MM.1S (cell line): Measurements from ENCODE around the gene PXMP2.

Experiments used
- DNase-seq: peaks from one replicate; pipeline ENCODE4 v3.0.0-alpha.2; 2015
- H2AFZ ChIP-seq: fragments of 300-600 bp; sonication (generic); 2 replicates; pipeline ENCODE4 v1.6.0; 2016; ENCODE audit warnings: antibody characterized with exemption, low read length
- H3F3A ChIP-seq: fragments of 300-600 bp; sonication (generic); 2 replicates; pipeline ENCODE4 v1.6.1; 2016; ENCODE audit warnings: mild to moderate bottlenecking, antibody characterized with exemption, low read length, moderate library complexity, mixed read lengths; ENCODE audit not compliant: insufficient read depth
- H3K27ac ChIP-seq: fragments of 300-600 bp; sonication (generic); 2 replicates; pipeline ENCODE4 v1.5.1; 2016; ENCODE audit warnings: mild to moderate bottlenecking, low read length
- H3K27me3 ChIP-seq: fragments of 300-600 bp; sonication (generic); replicated peaks from 2 replicates; pipeline ENCODE4 v1.6.0; 2016; ENCODE audit warnings: low read length; ENCODE audit not compliant: insufficient read depth
- H3K36me3 ChIP-seq: fragments of 300-600 bp; sonication (generic); replicated peaks from 2 replicates; pipeline ENCODE4 v1.6.1; 2016; ENCODE audit warnings: mild to moderate bottlenecking, low read length, mixed read lengths; ENCODE audit not compliant: insufficient read depth
- H3K4me1 ChIP-seq: fragments of 300-600 bp; sonication (generic); 2 replicates; pipeline ENCODE4 v1.6.1; 2016; ENCODE audit warnings: low read length, mixed read lengths
- H3K4me2 ChIP-seq: fragments of 300-600 bp; sonication (generic); 2 replicates; pipeline ENCODE4 v1.6.0; 2016; ENCODE audit warnings: low read depth, low read length
- H3K4me3 ChIP-seq: fragments of 300-600 bp; sonication (generic); 2 replicates; pipeline ENCODE4 v1.5.1; 2016; ENCODE audit warnings: low read length, mixed read lengths
- H3K79me2 ChIP-seq: fragments of 300-600 bp; sonication (generic); 2 replicates; pipeline ENCODE4 v1.6.1; 2016; ENCODE audit warnings: mixed run types, low read length, mixed read lengths
- H3K9ac ChIP-seq: fragments of 300-600 bp; sonication (generic); 2 replicates; pipeline ENCODE4 v1.6.1; 2016; ENCODE audit warnings: low read length, mixed read lengths
- H3K9me2 ChIP-seq: fragments of 300-600 bp; sonication (generic); replicated peaks from 2 replicates; pipeline ENCODE4 v1.6.1; 2016; ENCODE audit warnings: mild to moderate bottlenecking, low read length, mixed read lengths; ENCODE audit not compliant: insufficient read depth
- H3K9me3 ChIP-seq: fragments of 300-600 bp; sonication (generic); replicated peaks from 2 replicates; pipeline ENCODE4 v1.6.1; 2016; ENCODE audit warnings: mild to moderate bottlenecking, low read length, mixed read lengths; ENCODE audit not compliant: insufficient read depth
- H4K20me1 ChIP-seq: fragments of 300-600 bp; sonication (generic); 2 replicates; pipeline ENCODE4 v1.6.1; 2016; ENCODE audit warnings: mild to moderate bottlenecking, low read length, moderate library complexity, mixed read lengths; ENCODE audit not compliant: insufficient read depth
- EZH2 ChIP-seq: fragments of 300-600 bp; sonication (generic); optimal IDR thresholded peaks from 2 replicates; pipeline ENCODE3; 2017; ENCODE audit warnings: low read depth, mild to moderate bottlenecking, antibody characterized with exemption, low read length, mixed read lengths
- EZH2phosphoT487 ChIP-seq: fragments of 300-600 bp; sonication (generic); IDR thresholded peaks from 2 replicates; pipeline ENCODE4 v1.6.1; 2018; ENCODE audit warnings: antibody characterized with exemption, low read length
- TF ChIP-seq, protein P1 (sequence below): fragments of 300-600 bp; sonication (generic); IDR thresholded peaks from 2 replicates; pipeline ENCODE4 v1.5.1; 2016; ENCODE audit warnings: antibody characterized with exemption, low read length, mixed read lengths

The PXMP2 gene

DNA sequence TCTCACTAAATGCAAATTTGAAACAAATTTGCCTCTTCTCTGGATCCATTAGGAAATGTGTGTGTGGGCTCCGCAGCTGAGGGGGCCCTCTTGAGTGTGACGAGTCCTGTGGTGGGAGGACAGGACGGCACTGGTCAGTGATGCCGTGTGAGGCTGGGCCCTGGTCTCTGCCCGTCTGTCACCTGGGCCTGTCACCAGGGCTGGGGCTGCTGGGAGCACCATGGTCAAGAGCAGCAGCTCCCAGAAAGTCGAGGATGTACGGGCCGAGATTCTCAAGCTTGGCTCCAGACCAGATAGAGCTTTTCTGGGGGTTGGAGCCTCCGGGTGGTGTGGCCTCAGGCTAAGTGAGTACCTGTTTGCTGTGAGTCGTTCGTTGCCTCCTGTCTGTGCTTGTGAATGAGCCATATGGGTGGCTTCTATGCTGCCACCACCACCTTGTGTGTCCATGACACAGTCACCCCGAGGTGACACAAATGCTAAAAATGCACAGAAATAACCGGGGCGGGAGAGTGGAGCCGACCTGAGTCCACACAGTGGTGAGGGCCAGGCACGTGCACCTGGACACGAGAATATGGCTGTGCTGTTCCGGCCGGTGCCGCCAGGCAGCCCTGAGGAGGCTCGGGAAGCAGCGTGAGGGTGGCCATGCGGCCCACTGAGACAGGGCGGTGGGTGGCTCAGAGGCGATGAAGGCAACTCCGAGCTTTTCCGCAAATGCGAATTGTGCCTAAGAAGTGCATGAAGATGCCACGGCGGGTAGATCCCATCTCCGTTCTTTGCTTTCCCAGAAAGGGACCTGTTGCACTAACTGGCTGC lies 32.0 kb downstream of the PXMP2 start:
- Histone ChIP-seq H3K79me2 (peaks cover 5% of the 10 kb centered on the region; the same call in 1 of the 2 replicates), H3K27me3 (no peaks in the 10 kb centered on the region), H2AFZ (no peak overlapping the region), H3K27ac (no peak overlapping the region), H3K4me2 (no peak overlapping the region), H3K4me1 (no peaks in the 10 kb centered on the region), H4K20me1 (no peaks in the 10 kb centered on the region), H3K9me2 (no peaks in the 10 kb centered on the region), H3K9ac (no peak overlapping the region), H3F3A (no peaks in the 10 kb centered on the region), H3K36me3 (no peaks in the 10 kb centered on the region; the same call in 1 of the 2 replicates), H3K9me3 (no peaks in the 10 kb centered on the region), H3K4me3 (no peak overlapping the region)
- TF ChIP-seq, protein P1, sequence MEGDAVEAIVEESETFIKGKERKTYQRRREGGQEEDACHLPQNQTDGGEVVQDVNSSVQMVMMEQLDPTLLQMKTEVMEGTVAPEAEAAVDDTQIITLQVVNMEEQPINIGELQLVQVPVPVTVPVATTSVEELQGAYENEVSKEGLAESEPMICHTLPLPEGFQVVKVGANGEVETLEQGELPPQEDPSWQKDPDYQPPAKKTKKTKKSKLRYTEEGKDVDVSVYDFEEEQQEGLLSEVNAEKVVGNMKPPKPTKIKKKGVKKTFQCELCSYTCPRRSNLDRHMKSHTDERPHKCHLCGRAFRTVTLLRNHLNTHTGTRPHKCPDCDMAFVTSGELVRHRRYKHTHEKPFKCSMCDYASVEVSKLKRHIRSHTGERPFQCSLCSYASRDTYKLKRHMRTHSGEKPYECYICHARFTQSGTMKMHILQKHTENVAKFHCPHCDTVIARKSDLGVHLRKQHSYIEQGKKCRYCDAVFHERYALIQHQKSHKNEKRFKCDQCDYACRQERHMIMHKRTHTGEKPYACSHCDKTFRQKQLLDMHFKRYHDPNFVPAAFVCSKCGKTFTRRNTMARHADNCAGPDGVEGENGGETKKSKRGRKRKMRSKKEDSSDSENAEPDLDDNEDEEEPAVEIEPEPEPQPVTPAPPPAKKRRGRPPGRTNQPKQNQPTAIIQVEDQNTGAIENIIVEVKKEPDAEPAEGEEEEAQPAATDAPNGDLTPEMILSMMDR: no peak
- no peak for TF ChIP-seq EZH2phosphoT487
- TF ChIP-seq EZH2: no peak
- DNase-seq: no peak

DNA sequence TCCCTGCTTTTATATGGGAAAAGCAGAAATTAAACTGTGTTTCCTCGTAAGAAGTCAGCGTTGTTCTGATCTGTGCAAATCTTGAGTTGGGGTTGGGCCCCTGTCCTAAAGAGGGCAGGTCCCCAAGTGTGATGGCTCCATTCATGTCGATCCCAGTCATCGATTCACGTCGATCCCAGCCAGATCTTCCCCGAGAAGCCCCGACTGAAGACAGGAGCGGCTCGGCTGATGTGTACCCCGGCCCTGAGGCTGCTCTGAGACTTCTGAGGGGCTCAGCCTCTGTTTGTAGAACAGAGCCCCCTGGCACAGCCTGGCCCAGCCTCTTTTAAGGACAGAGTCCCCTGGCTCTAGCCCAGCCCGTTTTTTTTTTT lies 32.6 kb downstream of the PXMP2 start:
- no peak overlapping the region for H3K4me3 ChIP-seq
- H3K27ac ChIP-seq: no peak overlapping the region
- no peak for DNase-seq
- H3K36me3 ChIP-seq: no peaks in the 10 kb centered on the region; the same call in 1 of the 2 replicates
- no peaks in the 10 kb centered on the region for H4K20me1 ChIP-seq
- TF ChIP-seq EZH2phosphoT487 (no peak), EZH2 (no peak)
- TF ChIP-seq, protein P1: no peak
- no peak overlapping the region for H3K4me2 ChIP-seq
- no peaks in the 10 kb centered on the region for H3K4me1 ChIP-seq
- no peaks in the 10 kb centered on the region for H3F3A ChIP-seq
- no peaks in the 10 kb centered on the region for H3K9me3 ChIP-seq
- no peak overlapping the region for H3K9ac ChIP-seq
- no peaks in the 10 kb centered on the region for H3K27me3 ChIP-seq
- no peak overlapping the region for H2AFZ ChIP-seq
- H3K9me2 ChIP-seq: no peaks in the 10 kb centered on the region
- H3K79me2 ChIP-seq: no peaks in the 10 kb centered on the region

DNA sequence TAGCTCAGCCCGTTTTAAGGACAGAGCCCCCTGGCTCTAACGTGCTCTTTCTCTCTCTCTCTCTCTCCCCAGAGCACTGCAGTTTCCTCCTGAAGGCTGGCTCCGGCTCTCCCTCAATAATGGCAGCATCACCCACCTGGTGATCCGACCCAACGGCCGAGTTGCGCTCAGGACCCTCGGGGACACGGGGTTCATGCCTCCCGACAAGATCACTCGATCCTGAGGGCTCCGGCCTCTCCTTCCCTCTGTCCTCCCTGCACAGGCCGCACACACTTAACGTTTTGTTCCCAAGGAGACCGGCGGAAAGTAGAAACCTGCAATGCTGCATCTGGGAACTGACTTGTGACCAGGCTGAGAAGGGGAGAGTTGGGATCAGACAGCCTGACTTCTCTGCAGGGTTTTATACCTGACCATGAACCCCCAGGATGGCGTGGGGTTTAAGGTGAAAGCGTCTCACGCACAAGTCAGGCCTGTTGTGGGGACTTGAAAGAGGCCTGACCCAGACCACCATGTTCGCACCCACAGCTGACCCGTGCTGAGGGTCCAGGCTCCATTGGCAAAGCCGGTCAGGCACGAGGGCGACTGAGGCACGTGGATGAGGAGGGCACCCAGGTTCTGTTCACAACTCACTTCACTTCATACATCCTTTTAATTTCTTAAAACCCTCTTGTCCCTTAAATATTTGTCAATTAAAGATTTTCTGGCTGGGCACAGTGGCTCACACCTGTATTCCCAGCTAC lies 33.4 kb downstream of the PXMP2 start:
- no peaks in the 10 kb centered on the region for H4K20me1 ChIP-seq
- DNase-seq: no peak

More for the DNA sequence above, 33.4 kb downstream of the PXMP2 start:
- no peaks in the 10 kb centered on the region for H3F3A ChIP-seq
- no peak overlapping the region for H2AFZ ChIP-seq
- no peaks in the 10 kb centered on the region for H3K9me3 ChIP-seq
- no peak overlapping the region for H3K4me3 ChIP-seq
- H3K9me2 ChIP-seq: no peaks in the 10 kb centered on the region
- H3K36me3 ChIP-seq: no peaks in the 10 kb centered on the region; the same call in 1 of the 2 replicates
- no peak overlapping the region for H3K9ac ChIP-seq
- H3K79me2 ChIP-seq: no peaks in the 10 kb centered on the region
- no peak overlapping the region for H3K4me2 ChIP-seq
- no peak overlapping the region for H3K27ac ChIP-seq
- TF ChIP-seq, protein P1: no peak
- TF ChIP-seq EZH2 (no peak), EZH2phosphoT487 (no peak)
- H3K4me1 ChIP-seq: no peaks in the 10 kb centered on the region
- no peaks in the 10 kb centered on the region for H3K27me3 ChIP-seq
